Ovary (tissue), 3 donors: Measurements from ENCODE around the gene ZW10.

Experiments
- CTCF ChIP-seq, 3 donors: fragments of 450-650 bp in 2 of 3; fragments of 200-600 bp in 1 of 3; IDR thresholded peaks; one replicate each; pipeline versions ENCODE4 v1.5.1 to v1.8.0; 2016 to 2022; ENCODE audit warnings: antibody characterized with exemption in 3 of 3, mild to moderate bottlenecking in 1 of 3
- POLR2A ChIP-seq: fragments of 450-650 bp; IDR thresholded peaks from one replicate; pipeline ENCODE4 v1.6.1; 2017; ENCODE audit warnings: antibody characterized with exemption, mild to moderate bottlenecking, moderate library complexity
- donor health status: DM: no; HTN: no; CAD: no.

GRCh38 chr11:113689768-113690618 lies 83.5 kb downstream of the ZW10 start:
- TF ChIP-seq CTCF (IDR thresholded peaks at IDR 0.05): no peak
- TF ChIP-seq POLR2A: no peak
